Measurements from ENCODE around the gene MYH10.

MYH10 gene

GRCh38 chr17:8465759-8466158 is 164.8 kb downstream of the MYH10 start:
- Histone ChIP-seq H3K27ac (ENCODE audit: low read depth, low read length, severe bottlenecking) (no peak overlapping the region), H3K9me3 (ENCODE audit: control insufficient read depth, low read length) (no peaks in the 10 kb centered on the region), H3K4me3 (ENCODE audit: extremely low read depth, insufficient read depth, low read length, poor library complexity, severe bottlenecking) (no peak overlapping the region), H3K4me1 (ENCODE audit: control insufficient read depth, insufficient read depth, low read length, poor library complexity, severe bottlenecking) (no peaks in the 10 kb centered on the region), H3K36me3 (ENCODE audit: control insufficient read depth, insufficient read depth, low read length) (peaks cover 73% of the 10 kb centered on the region)
- 91 to 97% methylated on average over 5 to 6 of the region's 12 CpGs for WGBS, 2 experiments (ENCODE audit: insufficient coverage in 2 of 2)

GRCh38 chr17:8465356-8465755 is 165.2 kb downstream of the MYH10 start:
- Histone ChIP-seq H3K4me3 (ENCODE audit: extremely low read depth, insufficient read depth, low read length, poor library complexity, severe bottlenecking) (no peak overlapping the region), H3K4me1 (ENCODE audit: control insufficient read depth, insufficient read depth, low read length, poor library complexity, severe bottlenecking) (no peaks in the 10 kb centered on the region), H3K9me3 (ENCODE audit: control insufficient read depth, low read length) (no peaks in the 10 kb centered on the region), H3K36me3 (ENCODE audit: control insufficient read depth, insufficient read depth, low read length) (peaks cover 73% of the 10 kb centered on the region), H3K27ac (ENCODE audit: low read depth, low read length, severe bottlenecking) (no peak overlapping the region)
- WGBS, 2 experiments (ENCODE audit: insufficient coverage in 2 of 2), result 81 to 100% methylated on average over 5 to 6 of the region's 8 CpGs

- Histone ChIP-seq H3K36me3 (ENCODE audit: control insufficient read depth, insufficient read depth, low read length) (peaks cover 73% of the 10 kb centered on the region), H3K27ac (ENCODE audit: low read depth, low read length, severe bottlenecking) (no peak overlapping the region)
- WGBS, 2 experiments (ENCODE audit: insufficient coverage in 2 of 2), result 71 to 95% methylated on average over 3 to 4 of the region's 4 CpGs
Observed at GRCh38 chr17:8464941-8465340, 165.6 kb downstream of the MYH10 start.

GRCh38 chr17:8463099-8463498 is 167.4 kb downstream of the MYH10 start:
- Histone ChIP-seq H3K4me3 (ENCODE audit: extremely low read depth, insufficient read depth, low read length, poor library complexity, severe bottlenecking) (no peak overlapping the region), H3K4me1 (ENCODE audit: control insufficient read depth, insufficient read depth, low read length, poor library complexity, severe bottlenecking) (no peaks in the 10 kb centered on the region), H3K9me3 (ENCODE audit: control insufficient read depth, low read length) (no peaks in the 10 kb centered on the region), H3K27ac (ENCODE audit: low read depth, low read length, severe bottlenecking) (no peak overlapping the region), H3K36me3 (ENCODE audit: control insufficient read depth, insufficient read depth, low read length) (peaks cover 83% of the 10 kb centered on the region)
- WGBS, 2 experiments (ENCODE audit: insufficient coverage in 2 of 2), result 100% methylated on average over 1 to 2 of the region's 5 CpGs

More at GRCh38 chr17:8464941-8465340, 165.6 kb downstream of the MYH10 start:
- H3K9me3 ChIP-seq (ENCODE audit: control insufficient read depth, low read length), result no peaks in the 10 kb centered on the region
- no peak overlapping the region for H3K4me3 ChIP-seq (ENCODE audit: extremely low read depth, insufficient read depth, low read length, poor library complexity, severe bottlenecking)
- no peaks in the 10 kb centered on the region for H3K4me1 ChIP-seq (ENCODE audit: control insufficient read depth, insufficient read depth, low read length, poor library complexity, severe bottlenecking)

GRCh38 chr17:8462564-8462963 is 168.0 kb downstream of the MYH10 start:
- Histone ChIP-seq H3K4me3 (ENCODE audit: extremely low read depth, insufficient read depth, low read length, poor library complexity, severe bottlenecking) (no peak overlapping the region), H3K36me3 (ENCODE audit: control insufficient read depth, insufficient read depth, low read length) (peaks cover 83% of the 10 kb centered on the region), H3K27ac (ENCODE audit: low read depth, low read length, severe bottlenecking) (no peak overlapping the region), H3K9me3 (ENCODE audit: control insufficient read depth, low read length) (no peaks in the 10 kb centered on the region), H3K4me1 (ENCODE audit: control insufficient read depth, insufficient read depth, low read length, poor library complexity, severe bottlenecking) (no peaks in the 10 kb centered on the region)
- WGBS, 2 experiments (ENCODE audit: insufficient coverage in 2 of 2), result 73% methylated on average over 2 of the region's 5 CpGs; no CpG with 5 or more reads in 1 of the 2 experiments

GRCh38 chr17:8459831-8460230 is 170.7 kb downstream of the MYH10 start:
- 95 to 100% methylated on average over 1 to 3 of the region's 3 CpGs for WGBS, 2 experiments (ENCODE audit: insufficient coverage in 2 of 2)
- no peak overlapping the region for H3K27ac ChIP-seq (ENCODE audit: low read depth, low read length, severe bottlenecking)
- no peaks in the 10 kb centered on the region for H3K4me1 ChIP-seq (ENCODE audit: control insufficient read depth, insufficient read depth, low read length, poor library complexity, severe bottlenecking)
- H3K4me3 ChIP-seq (ENCODE audit: extremely low read depth, insufficient read depth, low read length, poor library complexity, severe bottlenecking), result no peak overlapping the region
- no peaks in the 10 kb centered on the region for H3K9me3 ChIP-seq (ENCODE audit: control insufficient read depth, low read length)
- peaks cover 98% of the 10 kb centered on the region for H3K36me3 ChIP-seq (ENCODE audit: control insufficient read depth, insufficient read depth, low read length)

- Histone ChIP-seq H3K4me1 (ENCODE audit: control insufficient read depth, insufficient read depth, low read length, poor library complexity, severe bottlenecking) (no peaks in the 10 kb centered on the region), H3K36me3 (ENCODE audit: control insufficient read depth, insufficient read depth, low read length) (peaks cover 100% of the 10 kb centered on the region), H3K27ac (ENCODE audit: low read depth, low read length, severe bottlenecking) (no peak overlapping the region), H3K4me3 (ENCODE audit: extremely low read depth, insufficient read depth, low read length, poor library complexity, severe bottlenecking) (no peak overlapping the region), H3K9me3 (ENCODE audit: control insufficient read depth, low read length) (no peaks in the 10 kb centered on the region)
- WGBS, 2 experiments (ENCODE audit: insufficient coverage in 2 of 2), result 92 to 100% methylated on average over 2 of the region's 4 CpGs
Observed at GRCh38 chr17:8459107-8459506, 171.4 kb downstream of the MYH10 start.

- Histone ChIP-seq H3K9me3 (ENCODE audit: control insufficient read depth, low read length) (no peaks in the 10 kb centered on the region), H3K36me3 (ENCODE audit: control insufficient read depth, insufficient read depth, low read length) (peaks cover 95% of the 10 kb centered on the region), H3K4me1 (ENCODE audit: control insufficient read depth, insufficient read depth, low read length, poor library complexity, severe bottlenecking) (no peaks in the 10 kb centered on the region), H3K4me3 (ENCODE audit: extremely low read depth, insufficient read depth, low read length, poor library complexity, severe bottlenecking) (no peak overlapping the region), H3K27ac (ENCODE audit: low read depth, low read length, severe bottlenecking) (no peak overlapping the region)
- WGBS, 2 experiments (ENCODE audit: insufficient coverage in 2 of 2), result 92 to 95% methylated on average over 5 of the region's 6 CpGs
Observed at GRCh38 chr17:8458128-8458527, 172.4 kb downstream of the MYH10 start.

- Histone ChIP-seq H3K36me3 (ENCODE audit: control insufficient read depth, insufficient read depth, low read length) (peaks cover 94% of the 10 kb centered on the region), H3K9me3 (ENCODE audit: control insufficient read depth, low read length) (no peaks in the 10 kb centered on the region), H3K27ac (ENCODE audit: low read depth, low read length, severe bottlenecking) (no peak overlapping the region), H3K4me1 (ENCODE audit: control insufficient read depth, insufficient read depth, low read length, poor library complexity, severe bottlenecking) (no peaks in the 10 kb centered on the region), H3K4me3 (ENCODE audit: extremely low read depth, insufficient read depth, low read length, poor library complexity, severe bottlenecking) (no peak overlapping the region)
- WGBS, 2 experiments (ENCODE audit: insufficient coverage in 2 of 2), result no CpG with 5 or more reads among the region's 2 CpGs
Observed at GRCh38 chr17:8455665-8456209, 174.8 kb downstream of the MYH10 start.

GRCh38 chr17:8453326-8453725 is 177.2 kb downstream of the MYH10 start:
- H3K27ac ChIP-seq (ENCODE audit: low read depth, low read length, severe bottlenecking), result no peak overlapping the region
- no peaks in the 10 kb centered on the region for H3K4me1 ChIP-seq (ENCODE audit: control insufficient read depth, insufficient read depth, low read length, poor library complexity, severe bottlenecking)
- no peak overlapping the region for H3K4me3 ChIP-seq (ENCODE audit: extremely low read depth, insufficient read depth, low read length, poor library complexity, severe bottlenecking)
- H3K36me3 ChIP-seq (ENCODE audit: control insufficient read depth, insufficient read depth, low read length), result peaks cover 94% of the 10 kb centered on the region
- WGBS, 2 experiments (ENCODE audit: insufficient coverage in 2 of 2), result no CpG with 5 or more reads among the region's 3 CpGs
- H3K9me3 ChIP-seq (ENCODE audit: control insufficient read depth, low read length), result no peaks in the 10 kb centered on the region

- Histone ChIP-seq H3K9me3 (ENCODE audit: control insufficient read depth, low read length) (no peaks in the 10 kb centered on the region), H3K27ac (ENCODE audit: low read depth, low read length, severe bottlenecking) (no peak overlapping the region), H3K36me3 (ENCODE audit: control insufficient read depth, insufficient read depth, low read length) (peaks cover 94% of the 10 kb centered on the region), H3K4me3 (ENCODE audit: extremely low read depth, insufficient read depth, low read length, poor library complexity, severe bottlenecking) (no peak overlapping the region), H3K4me1 (ENCODE audit: control insufficient read depth, insufficient read depth, low read length, poor library complexity, severe bottlenecking) (no peaks in the 10 kb centered on the region)
- 90 to 97% methylated on average over 5 to 6 of the region's 8 CpGs for WGBS, 2 experiments (ENCODE audit: insufficient coverage in 2 of 2)
Observed at GRCh38 chr17:8451933-8452614, 178.5 kb downstream of the MYH10 start.
